ENCODE results near the gene CABP7.

The CABP7 gene

DNA sequence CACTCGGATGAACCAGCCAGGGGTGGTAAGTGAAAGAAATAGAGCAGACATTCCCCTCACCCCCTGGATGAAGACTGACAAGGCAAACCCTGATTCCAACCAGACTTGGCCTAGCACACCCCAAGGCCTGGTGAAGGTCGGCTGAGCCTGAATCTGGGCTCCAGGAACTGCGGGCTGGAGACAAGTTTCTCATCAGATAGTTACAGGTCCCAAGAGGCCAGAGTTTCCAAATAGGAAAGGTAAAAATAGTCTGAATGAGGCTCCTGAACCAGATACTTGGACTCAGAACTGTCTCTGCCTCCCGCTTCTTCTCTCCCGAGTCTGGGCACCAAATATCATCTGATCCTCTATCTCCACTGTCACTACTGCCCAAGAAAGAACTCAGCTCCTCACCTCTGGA lies 39.2 kb downstream of the CABP7 start:
- TF ChIP-seq, protein P1, sequence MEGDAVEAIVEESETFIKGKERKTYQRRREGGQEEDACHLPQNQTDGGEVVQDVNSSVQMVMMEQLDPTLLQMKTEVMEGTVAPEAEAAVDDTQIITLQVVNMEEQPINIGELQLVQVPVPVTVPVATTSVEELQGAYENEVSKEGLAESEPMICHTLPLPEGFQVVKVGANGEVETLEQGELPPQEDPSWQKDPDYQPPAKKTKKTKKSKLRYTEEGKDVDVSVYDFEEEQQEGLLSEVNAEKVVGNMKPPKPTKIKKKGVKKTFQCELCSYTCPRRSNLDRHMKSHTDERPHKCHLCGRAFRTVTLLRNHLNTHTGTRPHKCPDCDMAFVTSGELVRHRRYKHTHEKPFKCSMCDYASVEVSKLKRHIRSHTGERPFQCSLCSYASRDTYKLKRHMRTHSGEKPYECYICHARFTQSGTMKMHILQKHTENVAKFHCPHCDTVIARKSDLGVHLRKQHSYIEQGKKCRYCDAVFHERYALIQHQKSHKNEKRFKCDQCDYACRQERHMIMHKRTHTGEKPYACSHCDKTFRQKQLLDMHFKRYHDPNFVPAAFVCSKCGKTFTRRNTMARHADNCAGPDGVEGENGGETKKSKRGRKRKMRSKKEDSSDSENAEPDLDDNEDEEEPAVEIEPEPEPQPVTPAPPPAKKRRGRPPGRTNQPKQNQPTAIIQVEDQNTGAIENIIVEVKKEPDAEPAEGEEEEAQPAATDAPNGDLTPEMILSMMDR (IDR thresholded peaks at IDR 0.05; ENCODE audit: low read depth, low read length, missing control alignments), result no peak
- no peak for DNase-seq (ENCODE audit: low read depth)
- no peak overlapping the region for H3K4me3 ChIP-seq (ENCODE audit: low read depth, low read length)

DNA sequence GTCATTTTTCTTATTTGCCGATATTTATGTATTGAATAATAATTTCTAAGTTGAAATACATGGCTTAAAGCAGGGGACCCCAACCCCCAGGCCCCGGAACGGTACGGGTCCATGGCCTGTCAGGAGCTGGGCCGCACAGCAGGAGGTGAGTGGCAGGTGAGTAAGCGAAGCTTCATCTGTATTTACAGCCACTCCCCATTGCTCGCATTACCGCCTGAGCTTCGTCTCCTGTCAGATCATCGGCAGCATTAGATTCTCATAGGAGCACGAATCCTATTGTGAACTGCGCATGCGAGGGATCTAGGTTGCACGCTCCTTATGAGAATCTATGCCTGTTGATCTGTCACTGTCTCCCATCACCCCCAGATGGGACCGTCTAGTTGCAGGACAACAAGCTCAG lies 42.5 kb downstream of the CABP7 start:
- TF ChIP-seq, protein P1 (IDR thresholded peaks at IDR 0.05; ENCODE audit: low read depth, low read length, missing control alignments), result no peak
- no peak for DNase-seq (ENCODE audit: low read depth)
- H3K4me3 ChIP-seq (ENCODE audit: low read depth, low read length), result no peak overlapping the region

DNA sequence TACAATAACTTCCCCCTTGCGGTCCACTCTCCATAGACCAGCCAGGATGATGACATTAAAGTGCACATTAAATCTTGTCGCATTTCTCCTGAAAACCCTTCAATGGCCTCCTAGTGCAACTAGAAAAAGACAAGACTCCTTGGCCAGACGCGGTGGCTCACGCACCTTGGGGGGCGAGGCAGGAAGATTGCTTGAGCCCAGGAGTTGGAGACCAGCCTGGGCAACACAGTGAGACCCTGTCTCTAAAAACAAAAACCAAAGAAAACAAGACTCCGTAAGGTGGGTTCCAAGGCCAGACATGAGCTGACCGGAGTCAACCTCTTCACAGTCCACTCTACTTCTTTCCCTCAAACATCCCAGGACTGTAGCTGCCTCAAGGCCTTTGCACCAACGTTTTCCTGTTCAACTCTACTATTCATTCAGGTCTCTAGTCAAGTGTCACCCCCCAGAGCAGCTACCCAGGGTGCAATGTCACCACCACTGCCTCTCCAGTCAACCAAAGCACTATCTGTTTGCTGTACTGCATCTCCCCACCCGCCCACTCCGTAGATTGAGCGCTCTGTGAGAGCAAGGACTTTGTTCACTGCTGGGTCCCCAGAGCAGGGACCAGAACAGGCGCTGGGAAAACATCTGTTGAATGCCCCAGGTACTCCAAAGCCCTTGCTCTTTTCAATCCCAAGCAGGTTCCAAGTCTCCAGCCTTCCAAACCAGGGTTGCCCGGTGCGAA lies 46.3 kb downstream of the CABP7 start:
- H3K4me3 ChIP-seq (ENCODE audit: low read depth, low read length), result peak overlapping the region; percentile 97
- TF ChIP-seq, protein P1 (IDR thresholded peaks at IDR 0.05; ENCODE audit: low read depth, low read length, missing control alignments), result no peak
- no peak for DNase-seq (ENCODE audit: low read depth)

DNA sequence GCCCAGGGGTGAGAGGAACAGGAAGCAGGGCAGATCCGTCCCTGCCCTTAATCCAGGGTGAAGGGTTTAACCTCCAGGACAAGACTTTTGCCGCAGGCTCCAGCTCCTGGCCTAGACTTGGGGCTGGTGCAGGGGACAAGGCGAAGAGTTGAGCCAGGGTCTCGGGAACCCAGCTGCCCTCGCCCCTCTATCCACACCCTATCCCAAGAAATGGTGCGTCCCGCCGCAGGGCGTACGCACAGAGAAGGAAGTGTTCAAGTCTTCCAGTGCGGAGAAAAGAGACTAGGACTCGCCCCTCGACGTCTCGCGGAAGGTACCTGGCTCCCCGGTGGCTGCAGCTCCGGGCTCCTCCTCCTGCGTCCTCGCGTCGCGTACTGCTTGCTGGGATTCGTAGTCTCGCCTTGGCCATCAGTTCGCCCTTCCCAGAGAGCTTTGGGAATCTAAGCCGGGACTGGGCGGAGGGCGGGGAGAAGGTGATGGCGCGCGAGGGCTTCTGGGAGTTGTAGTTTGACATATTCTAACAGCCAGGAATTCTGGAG lies 46.9 kb downstream of the CABP7 start, which contains the start of gene ZMAT5:
ZMAT5 (minus strand) TSS at position 376 of the 539 bp plus-strand sequence. CDS start 18,463 bp downstream, outside the sequence.
- peak; percentile 95 for DNase-seq (ENCODE audit: low read depth)
- peak within 1 kb of the TSS; percentile 97 for H3K4me3 ChIP-seq (ENCODE audit: low read depth, low read length)
- TF ChIP-seq, protein P1 (IDR thresholded peaks at IDR 0.05; ENCODE audit: low read depth, low read length, missing control alignments), result no peak

DNA sequence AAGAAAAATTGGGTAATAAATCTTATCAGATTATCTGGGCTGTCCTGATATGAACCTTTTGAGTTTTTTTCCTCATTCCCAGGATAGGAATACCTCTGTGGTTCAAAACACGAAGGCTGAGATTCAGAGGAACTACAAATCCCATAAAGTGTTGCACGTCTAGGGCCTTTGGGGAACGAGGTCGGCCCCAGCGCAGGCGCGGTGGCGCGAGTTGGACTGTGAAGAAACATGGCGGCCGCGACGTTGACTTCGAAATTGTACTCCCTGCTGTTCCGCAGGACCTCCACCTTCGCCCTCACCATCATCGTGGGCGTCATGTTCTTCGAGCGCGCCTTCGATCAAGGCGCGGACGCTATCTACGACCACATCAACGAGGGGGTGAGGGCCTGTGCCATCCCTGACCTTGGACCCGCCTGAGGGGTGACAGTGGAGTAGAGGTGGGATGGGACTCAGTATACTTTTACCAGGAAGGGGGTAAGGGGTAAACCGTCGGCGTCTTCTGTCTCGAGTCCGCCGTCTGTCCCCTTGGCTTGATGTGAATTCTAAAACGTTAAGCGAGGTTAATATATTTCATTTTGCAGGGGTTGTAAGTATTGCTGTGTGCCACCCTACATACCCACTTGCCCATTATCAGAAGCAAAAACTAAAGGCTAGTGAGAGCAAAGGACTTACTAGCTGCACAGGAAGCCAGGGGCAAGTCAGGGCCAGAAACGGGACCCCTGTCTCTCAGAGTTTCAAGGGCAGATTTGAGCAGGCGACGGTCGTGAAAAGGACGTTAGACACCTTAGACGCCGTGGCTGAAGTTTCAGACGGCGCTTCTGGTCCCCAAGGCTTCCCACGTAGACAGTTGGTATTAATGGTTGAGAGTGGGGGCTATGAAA lies 47.6 kb downstream of the CABP7 start, which contains the start of gene UQCR10:
UQCR10 (plus strand) TSS at position 199 of the 881 bp plus-strand sequence; CDS start at position 229, 30 bp downstream.
- peak; percentile 79 for DNase-seq (ENCODE audit: low read depth)
- H3K4me3 ChIP-seq (ENCODE audit: low read depth, low read length), result peak within 1 kb of the TSS; percentile 97
- TF ChIP-seq, protein P1 (IDR thresholded peaks at IDR 0.05; ENCODE audit: low read depth, low read length, missing control alignments), result no peak

DNA sequence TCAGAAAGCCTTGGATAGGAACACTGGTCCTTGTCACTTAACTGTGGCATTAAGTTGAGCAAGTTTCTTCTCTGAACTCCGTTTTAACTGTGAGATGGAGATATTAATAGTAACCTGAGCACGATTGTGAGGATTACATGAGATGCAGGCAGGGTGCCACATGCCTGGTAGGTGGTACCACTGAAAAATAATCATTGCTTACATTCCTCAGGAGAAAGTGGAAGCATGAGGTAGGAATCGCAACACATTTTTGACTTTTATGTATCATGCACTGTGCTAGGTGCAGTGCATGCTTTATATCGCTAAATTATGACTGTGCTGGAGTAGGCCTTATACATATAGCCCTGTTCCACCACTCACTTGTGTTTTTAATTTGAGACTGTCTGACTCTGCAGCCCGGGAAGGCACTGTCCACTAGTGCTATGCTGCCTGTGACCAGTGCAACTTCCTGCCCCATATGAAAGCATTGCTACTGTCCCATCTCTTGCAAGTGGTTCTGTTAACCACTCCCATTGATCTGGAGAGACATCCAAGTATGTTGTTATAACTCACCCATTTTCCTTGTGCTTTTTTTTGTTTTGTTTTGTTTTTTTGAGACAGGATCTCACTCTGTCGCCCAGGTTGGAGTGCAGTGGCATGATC lies 48.4 kb downstream of the CABP7 start:
- H3K4me3 ChIP-seq (ENCODE audit: low read depth, low read length), result peak overlapping the region; percentile 97
- DNase-seq (ENCODE audit: low read depth), result no peak
- TF ChIP-seq, protein P1 (IDR thresholded peaks at IDR 0.05; ENCODE audit: low read depth, low read length, missing control alignments), result no peak
